HepG2 (cell line): ENCODE data around the gene TFEB. TPM values are rescaled to one million over a fixed set of nuclear protein-coding genes. Genes with fewer than 3 reads are reported as not detected.

Source experiments
- FOXK1 ChIP-seq: sonication (generic); formaldehyde crosslinking; IDR thresholded peaks from 2 replicates; pipeline ENCODE4 v1.4.0; 2020; ENCODE audit warnings: low read depth, missing genetic modification reagents, borderline replicate concordance
- IKZF5 ChIP-seq: IDR thresholded peaks from 2 replicates; pipeline ENCODE4 v1.6.1; 2018; ENCODE audit warnings: missing genetic modification reagents, mild to moderate bottlenecking, missing compliant biosample characterization
- KLF12 ChIP-seq: sonication (generic); formaldehyde crosslinking; IDR thresholded peaks from 2 replicates; pipeline ENCODE4 v1.4.0; 2020; ENCODE audit warnings: missing genetic modification reagents, borderline replicate concordance
- PAF1 ChIP-seq: IDR thresholded peaks from 2 replicates; pipeline ENCODE4 v1.6.1; 2016; ENCODE audit warnings: missing genetic modification reagents, missing compliant biosample characterization
- PRDM4 ChIP-seq: sonication (generic); formaldehyde crosslinking; IDR thresholded peaks from 2 replicates; pipeline ENCODE4 v1.9.0; 2021; ENCODE audit warnings: missing genetic modification reagents, borderline replicate concordance
- PREB ChIP-seq: sonication (generic); formaldehyde crosslinking; IDR thresholded peaks from 2 replicates; pipeline ENCODE4 v1.4.0; 2020; ENCODE audit warnings: missing genetic modification reagents
- TCF7 ChIP-seq: sonication (generic); IDR thresholded peaks from 2 replicates; pipeline ENCODE4 v1.6.1; 2016; ENCODE audit warnings: antibody characterized with exemption, low read depth
- TEF ChIP-seq: sonication (generic); formaldehyde crosslinking; IDR thresholded peaks from 2 replicates; pipeline ENCODE4 v1.5.0; 2020; ENCODE audit warnings: missing genetic modification reagents
- THAP7 ChIP-seq: sonication (generic); formaldehyde crosslinking; IDR thresholded peaks from 2 replicates; pipeline ENCODE4 v1.8.1; 2023; ENCODE audit warnings: mild to moderate bottlenecking, missing genetic modification reagents
- ZNF142 ChIP-seq: sonication (generic); formaldehyde crosslinking; IDR thresholded peaks from 2 replicates; pipeline ENCODE4 v1.4.0; 2020; ENCODE audit warnings: missing genetic modification reagents
- ZNF362 ChIP-seq: sonication (generic); formaldehyde crosslinking; IDR thresholded peaks from 2 replicates; pipeline ENCODE4 v1.4.0; 2020; ENCODE audit warnings: missing genetic modification reagents, mild to moderate bottlenecking, borderline replicate concordance
- polyA plus RNA-seq, 8 experiments: library from polyadenylated mRNA; depleted of rRNA in 3 of 8; stranded (reverse) in 7 of 8; unstranded in 1 of 8; fragments of >200 nt; fragmentation: Illumina TruSeq in 4 of 8; extraction: Trizol in 4 of 8; gene quantifications; 2 replicates each; pipeline versions ENCODE4 v1.2.1 to v1.2.3, GENCODE V29; 2011 to 2016; ENCODE audit warnings: low read depth in 4 of 8, missing spikeins in 1 of 8, mixed read lengths in 1 of 8; ENCODE audit not compliant: insufficient read depth in 1 of 8
- total RNA-seq, 5 experiments: library from RNA; depleted of rRNA; stranded (reverse); fragments of >200 nt; fragmentation: Illumina TruSeq; extraction: Trizol; gene quantifications; 2 replicates each; pipeline ENCODE4 v1.2.3, GENCODE V29; 2016; ENCODE audit warnings: low read depth in 1 of 5

Gene TFEB
- total and polyA plus RNA-seq, 2 of the 13 experiments (the other 11 are each of a cell fraction or from before 2014, with no cell fraction given) = 13.3 to 18.7 TPM

- TF ChIP-seq PREB (no peak), ZNF362 (CRISPR knock-in tag) (0 out of 2 replicates have a peak, but pooled peaks have one; percentile 14), TCF7 (no peak; the same call in 1 of the 2 replicates), IKZF5 (CRISPR knock-in tag) (no peak; the same call in 1 of the 2 replicates), PAF1 (CRISPR knock-in tag) (no peak), THAP7 (CRISPR knock-in tag) (no peak), PRDM4 (CRISPR knock-in tag) (no peak), FOXK1 (no peak), TEF (CRISPR knock-in tag) (no peak), ZNF142 (CRISPR knock-in tag) (no peak), KLF12 (CRISPR knock-in tag) (no peak)
Observed at GRCh38 chr6:41728073-41728936, 7.1 kb downstream of the TFEB start (continued).
